ENCODE data around the gene ZFAND5. TPM values are rescaled to one million over a fixed set of nuclear protein-coding genes. Genes with fewer than 3 reads are reported as not detected.

The ZFAND5 gene
- total RNA-seq, 3 donors from 2014 or later = 147 to 181 (median 152) TPM

DNA sequence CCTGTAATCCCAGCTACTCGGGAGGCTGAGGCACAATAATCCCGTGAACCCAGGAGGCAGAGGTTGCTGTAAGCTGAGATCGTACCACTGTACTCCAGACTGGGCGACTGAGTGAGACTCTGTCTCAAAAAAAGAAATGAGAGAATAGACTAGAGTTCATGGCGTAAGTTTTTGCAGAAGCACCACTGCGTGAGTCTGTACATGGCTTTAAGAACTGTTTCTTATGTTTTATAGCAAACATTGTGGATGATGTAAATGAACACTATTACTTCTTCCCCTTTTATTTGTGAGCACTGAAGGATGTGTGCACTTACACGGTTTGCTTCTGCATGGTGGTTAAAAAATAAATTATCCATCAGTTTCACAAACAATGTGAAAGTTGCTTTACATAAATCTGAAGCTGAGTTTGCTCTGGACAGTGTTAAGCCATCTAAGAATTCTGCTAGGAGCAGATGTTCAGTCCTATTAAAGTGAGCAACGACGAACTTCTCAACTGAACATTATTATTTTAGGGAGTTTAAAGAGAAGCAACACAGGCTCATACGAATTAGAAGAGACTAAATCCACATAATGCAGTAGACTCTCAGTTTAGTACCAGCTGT, 52.5 kb downstream of the ZFAND5 start:
- TF ChIP-seq CTCF (IDR thresholded peaks at IDR 0.05) = no peak
- no peaks in the 10 kb centered on the region for H3K9me3 ChIP-seq
- H3K36me3 ChIP-seq (ENCODE audit: low read depth) = no peaks in the 10 kb centered on the region
- no peak for DNase-seq
- no peak overlapping the region for H3K4me3 ChIP-seq
- no peak for ATAC-seq
- H3K4me1 ChIP-seq (ENCODE audit: low read depth) = peaks cover 35% of the 10 kb centered on the region
- intact Hi-C loops (cut with DNase I, micrococcal nuclease) = no loop called here

DNA sequence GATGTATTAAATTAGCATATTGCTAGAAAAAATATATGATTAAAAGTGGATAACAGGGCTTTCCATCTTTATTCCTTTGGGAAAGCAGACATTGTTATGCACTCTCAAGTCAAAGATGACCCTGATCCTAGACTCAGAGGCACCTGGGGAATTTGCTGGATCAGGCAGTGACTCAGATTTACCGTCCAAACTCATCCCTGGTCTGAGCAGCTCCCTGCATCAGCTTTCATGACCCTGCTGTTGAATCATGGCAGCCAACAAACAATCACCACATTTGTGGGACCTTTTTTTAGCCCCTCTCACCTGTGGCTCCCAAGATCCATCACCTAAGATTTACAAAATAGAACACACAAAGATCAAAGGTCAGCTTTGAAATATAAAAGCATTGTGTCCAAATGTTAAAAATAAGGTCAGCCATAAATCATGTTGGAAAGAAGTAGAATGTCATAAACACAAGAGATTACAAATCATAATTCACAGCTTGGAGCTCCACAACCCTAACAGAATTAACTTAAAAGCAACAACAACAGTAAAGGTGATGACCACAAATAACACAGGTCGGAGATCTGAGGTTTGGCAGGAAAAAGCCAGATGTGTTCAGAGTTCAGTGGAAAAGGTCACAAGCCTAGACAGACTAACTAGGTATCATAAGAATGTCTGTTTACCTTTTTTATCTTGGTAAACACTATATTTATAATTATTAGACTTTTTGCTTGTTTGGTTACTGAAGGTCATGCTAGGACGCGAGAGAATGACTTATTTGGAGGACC, 55.5 kb downstream of the ZFAND5 start:
- no peaks in the 10 kb centered on the region for H3K9me3 ChIP-seq
- peaks cover 18% of the 10 kb centered on the region for H3K4me1 ChIP-seq (ENCODE audit: low read depth)
- H3K36me3 ChIP-seq (ENCODE audit: low read depth) = no peaks in the 10 kb centered on the region
- no peak overlapping the region for H3K4me3 ChIP-seq
- no peak for ATAC-seq
- TF ChIP-seq CTCF (IDR thresholded peaks at IDR 0.05) = no peak
- DNase-seq = no peak
- intact Hi-C loops (cut with DNase I, micrococcal nuclease) = no loop called here

- no peak for ATAC-seq
- no peaks in the 10 kb centered on the region for H3K9me3 ChIP-seq
- no peak for TF ChIP-seq CTCF (IDR thresholded peaks at IDR 0.05)
- peaks cover 3% of the 10 kb centered on the region for H3K4me1 ChIP-seq (ENCODE audit: low read depth)
- H3K36me3 ChIP-seq (ENCODE audit: low read depth) = no peaks in the 10 kb centered on the region
- intact Hi-C loops (cut with DNase I, micrococcal nuclease) = no loop called here
- DNase-seq = no peak
- no peak overlapping the region for H3K4me3 ChIP-seq
Measured at GRCh38 chr9:72306761-72307160, 58.2 kb downstream of the ZFAND5 start.

GRCh38 chr9:72305707-72306106, 59.3 kb downstream of the ZFAND5 start:
- ATAC-seq (no peak), DNase-seq (no peak)
- Histone ChIP-seq H3K4me1 (ENCODE audit: low read depth) (peaks cover 3% of the 10 kb centered on the region), H3K4me3 (peak overlapping the region; percentile 23), H3K9me3 (no peaks in the 10 kb centered on the region), H3K36me3 (ENCODE audit: low read depth) (no peaks in the 10 kb centered on the region)
- intact Hi-C loops (cut with DNase I, micrococcal nuclease) = no loop called here
- TF ChIP-seq CTCF (IDR thresholded peaks at IDR 0.05) = no peak

DNA sequence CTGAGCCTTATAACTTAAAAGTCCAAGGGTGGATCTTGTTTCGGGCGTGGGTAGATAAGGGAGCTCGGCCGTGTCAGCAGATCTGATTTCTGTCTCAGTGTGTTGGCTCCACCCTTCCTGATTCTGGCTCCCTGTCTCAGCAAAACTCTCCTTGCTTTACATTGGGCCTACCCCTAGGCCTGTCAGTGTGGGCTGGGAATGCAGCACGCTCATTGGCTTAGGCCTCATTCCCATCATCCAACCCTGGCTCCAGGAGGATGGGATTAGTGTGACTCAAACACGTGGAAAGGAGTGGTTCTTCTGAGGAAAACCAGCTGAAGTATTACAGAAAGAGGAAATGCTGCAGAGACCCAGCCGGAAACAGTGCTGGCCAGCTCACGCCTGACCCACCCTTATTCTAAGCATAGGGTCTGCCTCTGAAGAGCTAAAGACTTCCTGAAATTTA, 59.9 kb downstream of the ZFAND5 start:
- intact Hi-C loops (cut with DNase I, micrococcal nuclease) = no loop called here
- H3K36me3 ChIP-seq (ENCODE audit: low read depth) = no peaks in the 10 kb centered on the region
- H3K4me3 ChIP-seq = peak overlapping the region; percentile 23
- TF ChIP-seq CTCF (IDR thresholded peaks at IDR 0.05) = no peak
- peaks cover 3% of the 10 kb centered on the region for H3K4me1 ChIP-seq (ENCODE audit: low read depth)
- DNase-seq = peak; percentile 85 to 90 (median 86)
- no peaks in the 10 kb centered on the region for H3K9me3 ChIP-seq
- peak; percentile 99 for ATAC-seq
